ENCODE data around the gene NUP93. TPM values are rescaled to one million over a fixed set of nuclear protein-coding genes. Genes with fewer than 3 reads are reported as not detected.

NUP93 gene
- total and polyA plus RNA-seq, 7 donors, result 13.8 to 35.8 (median 21.4) TPM

DNA sequence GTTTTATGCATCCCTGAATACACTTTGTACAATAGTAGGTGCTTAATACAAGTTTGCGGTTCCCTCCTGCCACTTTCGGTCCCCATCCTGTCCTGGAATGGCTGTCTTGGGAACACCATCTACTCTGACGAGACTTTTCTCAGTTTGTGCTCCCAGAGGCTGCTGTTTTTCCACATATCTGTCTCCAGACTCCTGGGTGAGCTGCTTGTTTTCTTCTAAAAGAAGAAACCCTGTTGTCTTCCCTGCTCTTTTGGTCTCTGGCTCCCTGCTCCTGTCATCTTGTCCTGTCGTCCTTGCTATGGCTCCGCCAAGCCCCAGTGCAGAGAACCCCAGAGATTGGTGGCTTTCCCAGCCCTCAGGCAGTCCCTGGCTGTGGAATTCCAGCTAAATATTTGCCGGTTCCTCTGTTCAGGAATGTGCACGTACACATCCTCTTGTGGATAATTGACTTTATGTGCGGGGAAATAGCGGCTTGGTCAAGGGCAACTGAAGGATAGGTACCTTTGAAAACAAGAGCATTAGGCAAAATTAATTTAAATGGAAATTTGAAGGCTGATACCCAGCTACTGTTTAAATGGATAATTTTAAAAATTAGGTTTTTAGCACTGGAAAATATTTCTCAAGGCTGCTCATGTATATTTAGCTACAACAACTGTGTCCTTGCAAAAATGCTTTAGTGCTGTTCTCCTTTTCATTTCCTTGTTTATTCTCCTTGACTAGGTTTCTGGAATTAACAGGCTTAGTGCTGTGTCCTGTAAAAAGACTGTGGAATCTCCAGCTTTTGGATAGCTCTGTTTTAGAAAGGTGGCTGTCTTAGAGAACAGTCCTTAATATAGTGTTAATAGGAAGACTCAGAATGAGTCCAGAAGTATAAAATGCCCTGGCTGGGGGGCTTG lies 84.9 kb downstream of the NUP93 start:
- DNase-seq, result no peak
- H3K4me3 ChIP-seq, result no peak overlapping the region
- H3K27me3 ChIP-seq, result no peaks in the 10 kb centered on the region
- peak overlapping the region in 2 of 4 donors; percentile 2 to 22 for H3K27ac ChIP-seq
- no peak for TF ChIP-seq POLR2AphosphoS5 (IDR thresholded peaks at IDR 0.05)
- TF ChIP-seq EP300 (IDR thresholded peaks at IDR 0.05), result no peak
- TF ChIP-seq CTCF (IDR thresholded peaks at IDR 0.05), result no peak
- no peak for TF ChIP-seq POLR2A (IDR thresholded peaks at IDR 0.05)
- peaks cover 0 to 20% (median 8%) of the 10 kb centered on the region in 4 donors for H3K4me1 ChIP-seq
- WGBS, 2 donors, result 82 to 91% methylated on average over 9 of the region's 9 CpGs
- intact Hi-C loops (cut with DNase I), result no loop called here
- H3K9me3 ChIP-seq, result no peaks in the 10 kb centered on the region
- peaks cover 0 to 11% (median 2%) of the 10 kb centered on the region in 4 donors for H3K36me3 ChIP-seq

DNA sequence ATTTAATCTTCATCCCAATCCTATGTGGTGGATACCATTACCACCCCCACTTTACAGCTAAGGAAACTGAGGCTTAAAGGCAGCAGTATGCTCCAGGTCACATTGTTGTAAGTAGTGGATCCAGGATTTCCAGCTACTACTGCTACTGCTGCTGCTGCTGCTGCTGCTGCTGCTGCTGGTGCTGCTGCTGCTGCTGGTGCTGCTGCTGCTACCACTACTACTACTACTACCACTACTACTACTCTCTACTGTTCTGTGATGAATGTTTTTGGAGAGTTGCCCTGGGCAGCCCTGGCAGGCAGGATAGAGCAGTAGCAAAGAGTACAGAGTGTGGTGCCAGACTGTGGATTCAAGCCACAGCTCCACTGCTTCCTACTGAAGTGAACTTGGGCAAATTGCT lies 85.8 kb downstream of the NUP93 start:
- intact Hi-C loops (cut with DNase I), result no loop called here
- TF ChIP-seq POLR2AphosphoS5 (IDR thresholded peaks at IDR 0.05) (no peak), POLR2A (IDR thresholded peaks at IDR 0.05) (no peak), EP300 (IDR thresholded peaks at IDR 0.05) (no peak), CTCF (IDR thresholded peaks at IDR 0.05) (no peak)
- Histone ChIP-seq H3K9me3 (no peaks in the 10 kb centered on the region), H3K4me1 (peaks cover 0 to 20% (median 8%) of the 10 kb centered on the region in 4 donors), H3K27me3 (no peaks in the 10 kb centered on the region), H3K4me3 (no peak overlapping the region), H3K27ac (peak overlapping the region in 2 of 4 donors; percentile 2 to 22), H3K36me3 (peaks cover 0 to 16% (median 4%) of the 10 kb centered on the region in 4 donors)
- peak; percentile 78 for DNase-seq

DNA sequence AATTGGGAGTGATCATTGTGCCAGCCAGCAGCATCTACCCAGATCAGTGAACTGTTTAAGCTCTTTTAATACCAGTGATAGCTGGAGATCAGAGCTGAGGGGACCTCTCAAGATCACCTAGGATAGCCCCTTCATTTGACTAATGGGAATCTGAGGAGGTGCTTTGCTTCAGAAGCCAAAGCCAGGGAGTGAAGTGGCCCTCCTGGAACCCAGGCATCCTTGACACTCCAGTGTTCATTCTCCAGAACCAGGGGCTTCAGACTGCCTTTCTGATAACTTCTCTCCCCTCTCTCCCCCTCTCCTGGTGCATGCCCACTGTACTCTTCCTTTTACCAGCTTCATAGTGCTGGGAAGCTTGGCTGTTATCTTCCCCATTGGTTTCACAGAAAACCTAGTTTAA lies 87.1 kb downstream of the NUP93 start:
- peaks cover 0 to 29% (median 11%) of the 10 kb centered on the region in 4 donors for H3K36me3 ChIP-seq
- no peaks in the 10 kb centered on the region for H3K27me3 ChIP-seq
- intact Hi-C loops (cut with DNase I), result no loop called here
- H3K4me1 ChIP-seq, result peaks cover 0 to 20% (median 8%) of the 10 kb centered on the region in 4 donors
- TF ChIP-seq POLR2AphosphoS5 (IDR thresholded peaks at IDR 0.05) (no peak), EP300 (IDR thresholded peaks at IDR 0.05) (no peak), CTCF (IDR thresholded peaks at IDR 0.05) (no peak), POLR2A (IDR thresholded peaks at IDR 0.05) (no peak)
- no peak overlapping the region for H3K27ac ChIP-seq
- no peaks in the 10 kb centered on the region for H3K9me3 ChIP-seq
- H3K4me3 ChIP-seq, result no peak overlapping the region
- no peak for DNase-seq

- no peak overlapping the region for H3K27ac ChIP-seq
- no peaks in the 10 kb centered on the region for H3K9me3 ChIP-seq
- intact Hi-C loops (cut with DNase I), result no loop called here
- H3K4me3 ChIP-seq, result no peak overlapping the region
- no peak for DNase-seq
- H3K36me3 ChIP-seq, result peaks cover 0 to 33% (median 11%) of the 10 kb centered on the region in 4 donors
- 80 to 83% methylated on average over 1 of the region's 1 CpG for WGBS, 2 donors
- peaks cover 0 to 20% (median 8%) of the 10 kb centered on the region in 4 donors for H3K4me1 ChIP-seq
- no peaks in the 10 kb centered on the region for H3K27me3 ChIP-seq
- no peak for TF ChIP-seq CTCF (IDR thresholded peaks at IDR 0.05)
- TF ChIP-seq POLR2A (IDR thresholded peaks at IDR 0.05), result no peak
- no peak for TF ChIP-seq EP300 (IDR thresholded peaks at IDR 0.05)
- TF ChIP-seq POLR2AphosphoS5 (IDR thresholded peaks at IDR 0.05), result no peak
Measured at GRCh38 chr16:56817938-56818337, 88.0 kb downstream of the NUP93 start.
